GM18507 (cell line): Measurements from ENCODE around the gene CLDN5.

Experiments
- DNase-seq: peaks from one replicate; pipeline ENCODE4 v3.0.0; 2011; ENCODE audit warnings: low read depth; ENCODE audit not compliant: insufficient read length; ENCODE audit errors: extremely low spot score
- FAIRE-seq: peaks from 2 replicates; lab custom pipeline; 2011; peaks lifted over from hg19 to GRCh38; lab: Jason Lieb, UNC

Gene CLDN5

DNA sequence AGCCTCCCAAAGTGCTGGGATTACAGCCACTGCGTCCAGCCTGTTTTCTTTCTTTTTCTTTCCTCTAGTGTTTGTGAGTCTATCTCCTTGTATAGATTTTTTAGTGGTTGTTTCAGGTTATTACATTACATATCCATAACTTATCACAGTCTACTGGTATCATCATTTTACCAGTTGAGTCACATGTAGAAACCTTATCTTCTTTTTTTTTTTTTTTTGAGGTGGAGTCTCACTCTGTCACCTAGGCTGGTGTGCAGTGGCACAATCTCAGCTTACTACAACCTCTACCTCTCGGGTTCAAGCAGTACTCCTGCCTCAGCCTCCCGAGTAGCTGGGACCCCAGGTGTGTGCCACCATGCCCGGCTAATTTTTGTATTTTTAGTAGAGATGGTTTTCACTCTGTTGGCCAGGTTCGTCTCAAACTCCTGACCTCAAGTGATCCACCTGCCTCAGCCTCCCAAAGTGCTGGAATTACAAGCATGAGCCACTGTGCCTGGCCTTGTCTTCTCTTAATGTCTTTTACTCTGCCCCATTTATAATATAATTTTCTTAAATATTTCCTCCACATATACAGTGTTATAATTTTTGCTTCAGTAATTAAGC is 33.5 kb downstream of the CLDN5 start:
- FAIRE-seq (no peak), DNase-seq (no peak)

DNA sequence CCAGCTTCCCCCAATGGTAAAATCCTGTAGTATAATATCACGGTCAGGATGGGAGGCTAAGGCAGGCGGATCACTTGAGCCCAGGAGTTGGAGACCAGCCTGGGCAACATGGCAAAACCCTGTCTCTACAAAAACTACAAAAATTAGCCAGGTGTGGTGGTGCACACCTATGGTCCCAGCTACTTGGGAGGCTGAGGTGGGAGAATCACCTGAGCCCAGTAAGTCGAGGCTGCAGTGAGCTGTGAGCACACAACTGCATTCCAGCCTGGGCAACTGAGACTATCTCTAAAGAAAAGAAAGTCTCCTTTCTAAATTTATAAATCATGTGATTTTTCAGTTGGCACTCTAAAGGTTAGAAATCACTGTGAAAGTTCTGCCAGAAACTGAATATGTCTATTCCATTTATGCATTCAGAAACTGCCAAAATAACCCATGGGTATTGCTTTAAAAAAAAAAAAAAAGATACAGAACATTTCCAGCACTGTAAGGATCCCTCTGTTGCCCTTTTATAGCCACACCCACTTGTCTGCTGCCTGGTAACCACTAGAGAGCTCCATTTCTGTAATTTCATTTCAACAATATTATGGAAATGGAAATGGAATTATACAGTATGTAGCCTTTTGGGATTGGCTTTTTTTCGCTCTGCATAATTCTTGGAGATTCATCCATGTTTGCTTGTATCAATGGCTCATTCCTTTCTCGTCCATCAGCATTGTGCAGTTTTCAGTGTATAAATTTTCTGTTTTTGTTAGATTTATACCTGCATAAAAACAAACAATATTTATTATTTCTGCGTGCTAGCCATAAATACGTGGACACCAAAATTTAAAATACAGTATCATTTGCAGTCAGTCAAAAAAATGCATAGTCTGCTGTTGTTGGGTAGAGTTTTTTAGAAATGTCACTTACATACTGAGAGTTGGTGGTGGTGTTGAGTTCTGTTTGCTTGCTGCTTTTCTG is 35.0 kb downstream of the CLDN5 start:
- no peak for DNase-seq
- no peak for FAIRE-seq

DNA sequence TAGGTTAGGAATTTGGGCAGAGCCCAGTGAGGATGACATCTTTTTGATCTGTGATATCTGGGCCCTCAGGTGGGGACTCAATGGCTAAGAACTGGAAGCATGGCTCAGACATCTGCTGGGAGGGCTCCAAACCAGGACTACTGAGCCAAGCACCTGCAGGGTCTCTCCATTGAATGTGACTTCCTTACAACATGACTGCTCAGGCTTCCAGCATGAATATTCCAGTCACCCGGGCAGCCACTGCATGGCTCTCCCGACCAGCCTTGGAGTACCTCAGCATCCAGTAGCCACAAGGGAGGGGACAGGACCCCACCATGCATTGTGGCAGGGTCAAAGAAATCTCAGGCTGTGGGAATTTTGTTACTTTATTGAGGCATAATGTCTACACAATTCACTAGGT is 35.9 kb downstream of the CLDN5 start:
- FAIRE-seq, result no peak
- DNase-seq, result no peak

DNA sequence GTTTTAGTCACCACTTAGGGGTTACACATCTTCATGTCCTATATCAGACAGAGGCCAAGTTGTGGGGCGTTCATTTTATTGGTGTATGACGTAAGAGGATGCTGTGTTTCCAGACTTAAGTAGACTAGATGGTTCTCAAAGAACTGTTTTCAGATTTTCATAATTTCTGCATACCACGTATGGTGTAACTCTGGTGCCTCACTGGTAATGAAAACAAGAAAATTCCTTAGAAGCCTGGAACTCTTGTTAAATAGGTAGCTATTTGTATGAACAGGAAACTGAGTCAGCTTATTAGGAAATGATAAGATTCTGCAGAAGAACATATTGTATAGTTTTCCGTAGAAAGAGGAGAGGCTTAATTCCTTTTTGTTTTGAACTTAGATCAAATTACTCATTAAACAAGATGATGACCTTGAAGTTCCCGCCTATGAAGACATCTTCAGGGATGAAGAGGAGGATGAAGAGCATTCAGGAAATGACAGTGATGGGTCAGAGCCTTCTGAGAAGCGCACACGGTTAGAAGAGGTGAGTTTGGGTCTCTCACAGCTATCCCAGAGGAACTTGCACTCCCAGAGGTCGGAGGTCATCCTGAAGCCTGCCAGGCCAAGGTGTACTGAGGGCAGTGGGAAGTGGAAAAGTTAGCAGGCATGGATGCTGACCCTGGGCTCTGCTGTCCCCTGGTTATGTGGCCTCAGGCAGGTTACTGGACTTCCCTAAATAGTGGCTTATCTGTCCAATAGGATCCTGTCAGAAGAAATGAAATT is 40.5 kb downstream of the CLDN5 start:
- no peak for FAIRE-seq
- DNase-seq, result no peak

DNA sequence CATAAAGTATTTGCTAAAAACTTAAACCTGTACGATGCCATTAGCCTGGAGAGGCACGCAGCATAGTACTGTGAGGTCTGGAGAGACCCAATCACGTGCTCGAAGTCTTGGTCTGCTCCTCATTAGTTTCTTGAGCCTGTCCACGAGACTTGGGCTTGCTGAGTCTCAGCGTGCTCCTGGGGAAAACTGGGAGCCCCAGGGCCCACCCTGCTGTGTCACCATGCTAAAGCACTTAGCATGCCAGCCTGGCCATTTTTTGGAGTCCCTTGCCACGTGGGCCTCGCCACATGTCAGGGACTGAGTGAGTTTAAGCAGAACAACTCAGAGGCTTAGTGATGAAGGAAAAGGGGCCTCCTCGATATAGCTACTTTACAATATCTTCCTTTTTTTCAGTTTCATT is 41.9 kb downstream of the CLDN5 start:
- DNase-seq (no peak), FAIRE-seq (no peak)

DNA sequence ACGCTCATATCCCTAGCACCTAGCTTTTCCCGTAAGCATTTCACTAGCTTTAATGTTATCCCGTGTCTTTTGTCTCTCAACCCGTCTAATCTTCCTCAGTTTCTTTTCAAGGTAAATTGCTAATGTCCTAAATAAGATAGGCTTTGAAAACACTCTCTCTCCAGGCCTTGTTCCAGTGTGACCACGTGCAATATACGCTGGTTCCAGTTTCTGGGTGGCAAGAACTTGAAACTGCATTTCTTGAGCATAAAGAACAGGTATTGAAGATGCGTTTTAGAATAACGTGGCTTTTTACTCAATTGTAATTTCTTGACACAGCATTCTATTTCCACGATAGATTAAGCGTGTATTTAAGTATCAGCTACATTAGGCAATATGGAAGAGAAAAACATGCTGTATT is 43.4 kb downstream of the CLDN5 start:
- no peak for DNase-seq
- no peak for FAIRE-seq

DNA sequence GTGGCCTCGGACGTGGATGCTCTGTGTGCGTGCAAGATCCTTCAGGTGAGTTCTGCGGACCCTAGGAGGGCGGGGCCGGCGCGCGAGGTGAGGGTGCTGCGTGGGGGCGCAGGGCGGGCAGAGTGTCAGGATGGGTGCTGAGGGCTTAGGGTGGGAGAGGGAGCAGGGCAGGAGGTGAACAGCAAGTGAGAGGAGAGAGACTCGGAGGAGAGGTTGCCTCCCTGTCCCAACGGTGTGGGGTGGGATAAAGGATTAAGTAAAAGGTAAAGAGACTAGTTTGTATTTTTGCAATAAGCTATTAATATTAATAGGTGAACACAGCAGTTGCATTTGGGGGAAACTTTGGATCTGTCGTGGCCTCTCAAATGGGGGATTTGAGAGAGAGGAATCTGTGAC is 44.0 kb downstream of the CLDN5 start:
- FAIRE-seq, result no peak
- DNase-seq, result no peak

DNA sequence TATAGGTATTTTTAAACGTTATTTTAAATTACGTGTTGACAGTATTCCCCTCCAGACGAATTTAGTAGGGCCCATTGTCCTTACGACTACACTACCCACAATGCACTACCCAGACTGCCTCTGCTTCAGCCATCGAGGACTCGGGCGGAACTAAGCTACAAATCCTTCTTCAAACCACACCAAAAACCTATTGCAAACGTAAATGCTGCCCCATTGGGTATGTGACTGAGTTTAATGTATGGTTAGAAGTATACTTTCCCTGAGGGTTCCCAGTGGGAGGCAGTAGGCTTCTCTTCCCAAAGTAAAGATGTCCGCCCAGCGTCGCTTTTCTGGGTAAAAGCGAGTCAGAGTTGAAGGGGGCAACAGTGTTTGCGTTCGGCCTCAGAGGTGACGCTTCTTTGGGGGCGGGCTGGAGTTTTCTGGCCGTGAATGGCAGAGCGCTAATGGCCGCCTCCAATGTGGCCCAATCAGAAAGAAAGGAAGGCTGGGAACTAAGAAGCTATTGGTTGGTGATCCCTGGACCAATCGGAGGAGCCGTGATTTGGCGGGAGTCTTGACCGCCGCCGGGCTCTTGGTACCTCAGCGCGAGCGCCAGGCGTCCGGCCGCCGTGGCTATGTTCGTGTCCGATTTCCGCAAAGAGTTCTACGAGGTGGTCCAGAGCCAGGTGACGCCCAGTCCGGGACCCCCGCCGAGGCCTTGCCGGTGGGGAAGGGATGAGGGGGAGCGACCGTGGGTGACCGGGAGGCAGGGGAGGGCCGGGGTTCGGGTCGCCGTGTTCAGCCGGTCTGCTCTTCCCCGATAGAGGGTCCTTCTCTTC is 44.6 kb downstream of the CLDN5 start, which contains the start of gene CDC45:
TSS of gene CDC45 (plus strand) at position 566 of the 818 bp plus-strand sequence. CDS start at position 615, 49 bp downstream.
- FAIRE-seq (peak; percentile 95), DNase-seq (peak; percentile 93)

DNA sequence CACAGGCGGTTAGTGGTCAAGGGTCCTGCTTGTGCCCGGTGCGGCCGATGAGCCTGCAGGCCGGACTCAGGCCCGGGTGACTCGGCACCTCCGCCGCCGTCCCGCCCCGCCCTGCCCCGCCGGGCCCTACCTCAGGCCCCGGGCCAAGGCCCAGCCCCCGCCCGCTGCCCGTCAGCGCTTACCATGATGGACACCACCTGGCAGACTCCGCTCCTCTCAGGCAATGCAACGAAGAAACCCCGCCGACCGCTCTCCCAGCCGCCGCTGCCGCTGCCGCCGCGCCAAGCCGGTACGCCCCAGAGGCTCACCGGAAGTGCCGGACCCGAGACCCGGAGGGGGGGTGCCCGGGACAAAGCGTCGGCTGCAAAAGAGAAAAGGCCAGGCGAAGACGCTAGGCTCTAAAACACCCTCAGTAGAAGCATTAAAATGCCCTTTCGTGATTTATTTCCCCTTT is 45.3 kb downstream of the CLDN5 start, which contains the start of gene UFD1:
TSS of gene UFD1 (minus strand) at position 293 of the 454 bp plus-strand sequence. CDS start at position 185, 108 bp downstream.
- FAIRE-seq (no peak), DNase-seq (peak; percentile 44)

DNA sequence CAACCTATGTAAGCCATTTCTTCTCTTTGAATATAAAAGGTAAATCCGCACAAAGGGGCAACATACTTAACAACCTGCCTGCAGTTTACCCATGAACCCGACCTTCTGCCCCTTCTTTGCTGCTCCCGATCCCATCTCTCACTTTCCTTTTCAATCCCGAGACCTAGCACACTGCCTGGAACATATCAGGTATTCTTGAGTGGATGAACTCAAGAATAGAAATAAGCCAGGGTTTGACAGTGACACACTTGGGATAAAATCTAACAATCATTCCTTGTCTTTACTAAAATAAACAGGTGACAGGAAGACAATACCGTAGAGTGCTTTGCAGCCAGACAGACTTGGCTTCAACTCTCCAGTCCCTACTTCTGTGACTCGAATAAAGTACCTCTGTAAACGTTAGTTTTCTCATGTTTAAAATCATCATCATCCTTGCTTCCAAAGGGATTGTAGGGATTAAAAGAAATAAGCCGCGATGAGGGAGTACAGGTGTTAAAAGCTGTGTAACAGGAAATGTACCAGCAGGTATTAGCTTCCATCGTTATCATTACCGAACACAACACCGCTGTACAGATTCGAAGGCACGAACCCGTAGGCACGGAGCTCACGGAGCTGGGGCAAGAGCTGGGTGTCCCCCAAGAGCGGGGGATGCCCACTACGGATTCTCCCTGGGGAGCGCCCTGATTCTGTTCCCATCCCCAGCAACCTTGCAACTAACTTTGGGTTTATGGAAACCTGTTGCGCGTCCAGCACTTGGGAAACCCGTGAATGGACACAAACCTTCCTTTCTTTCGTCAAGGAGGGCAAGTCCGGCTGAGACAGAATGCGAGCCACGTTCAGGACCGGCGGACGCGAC is 45.9 kb downstream of the CLDN5 start:
- DNase-seq (no peak), FAIRE-seq (peak; percentile 39)

DNA sequence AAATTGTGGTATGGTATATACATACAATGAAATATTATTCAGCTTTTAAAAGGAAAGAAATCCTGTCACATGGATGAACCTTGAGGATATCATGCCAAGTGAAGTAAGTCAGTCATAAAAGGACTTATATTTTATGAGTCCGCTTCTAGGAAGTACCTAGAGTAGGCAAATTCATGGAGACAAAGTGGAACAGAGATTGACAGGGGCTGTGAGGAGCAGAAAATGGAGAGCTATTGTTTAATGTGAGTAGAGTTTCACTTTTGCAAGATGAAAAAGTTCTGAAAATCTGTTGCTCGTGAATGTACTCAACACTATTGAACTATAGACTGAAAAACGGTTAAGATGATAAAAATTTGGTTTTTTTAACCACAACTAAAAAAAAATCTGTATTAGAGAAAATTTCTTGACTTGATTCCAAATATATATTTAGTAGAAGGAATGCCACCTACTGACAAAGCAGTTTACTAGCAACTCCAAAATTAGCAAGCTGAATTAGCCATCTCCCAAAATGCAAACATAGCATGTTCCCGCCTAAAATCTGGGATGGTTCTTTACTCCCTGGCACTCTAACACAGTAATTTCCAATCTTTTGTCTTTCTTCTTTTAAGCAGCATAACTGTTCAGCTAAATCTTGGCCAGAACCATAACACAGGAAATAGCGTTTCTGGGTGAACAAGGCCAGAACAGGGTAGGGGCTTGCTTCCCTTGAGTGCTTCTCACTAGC is 46.7 kb downstream of the CLDN5 start:
- FAIRE-seq, result peak; percentile 41

DNA sequence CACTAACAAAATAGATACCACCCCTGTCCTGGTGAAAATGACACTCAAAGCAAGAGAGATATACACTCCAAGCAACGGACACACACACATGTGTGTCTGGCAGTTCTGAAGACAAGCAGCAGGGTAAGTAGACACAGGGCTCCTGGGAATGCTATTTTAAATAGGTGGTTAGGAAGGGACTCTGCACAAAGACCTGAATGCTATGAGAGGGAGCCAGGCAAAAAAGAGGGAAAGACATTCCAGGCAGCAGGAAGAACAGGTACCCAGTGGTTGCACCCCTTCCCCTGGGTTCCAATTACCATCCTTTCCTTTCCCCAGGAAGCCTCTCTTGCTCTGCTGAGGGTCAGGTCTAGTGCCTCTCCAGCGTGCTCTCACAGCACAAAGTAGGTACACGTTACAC is 48.2 kb downstream of the CLDN5 start:
- FAIRE-seq, result no peak
- no peak for DNase-seq

More for the DNA sequence above, 46.7 kb downstream of the CLDN5 start:
- no peak for DNase-seq

DNA sequence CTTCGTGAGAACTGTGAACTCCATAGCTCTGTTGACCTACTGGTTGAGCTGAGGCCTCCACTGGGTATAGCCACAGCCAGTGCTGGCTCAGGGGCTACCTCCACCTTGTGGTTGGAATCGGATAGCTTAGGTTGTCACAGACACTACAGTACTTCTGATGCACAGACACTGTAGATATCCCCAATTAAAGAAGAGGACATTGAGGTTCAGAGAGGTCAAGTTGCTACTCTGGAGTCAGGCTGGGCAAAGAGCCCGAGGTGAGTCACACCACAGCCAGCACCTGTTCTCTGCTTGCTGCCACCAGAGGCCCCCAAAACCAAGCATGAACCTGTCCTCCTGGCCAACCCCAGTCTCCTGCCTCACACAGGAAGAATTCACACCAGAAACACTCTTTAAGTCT is 50.6 kb downstream of the CLDN5 start:
- DNase-seq (no peak), FAIRE-seq (no peak)
